Motor neuron (in vitro differentiated cells): ENCODE results near the gene HLA-DQA1. TPM values are rescaled to one million over a fixed set of nuclear protein-coding genes. Genes with fewer than 3 reads are reported as not detected.
A peak's percentile ranks its signal among the peaks of the same experiment; 100 is the strongest.
"Not testable (repeated sequence)": the region's sequence is repeated elsewhere in the genome, so short reads cannot be mapped to it uniquely, and the experiment has no call there.

Source experiments
- ATAC-seq, 8 experiments: fragments of 200-7000 bp; cut with Tn5 transposase; replicated peaks in 6 of 8; 2 replicates each; pipeline ENCODE4 v1.8.0; 2021; ENCODE audit warnings: mild to moderate bottlenecking in 8 of 8, moderate library complexity in 8 of 8
- H3K27ac ChIP-seq, 2 donors: fragments of 250-450 bp; sonication (Bioruptor Pico); 2 replicates each; pipeline ENCODE4 v1.9.0; 2021; ENCODE audit warnings: antibody characterized with exemption in 2 of 2, mild to moderate bottlenecking in 2 of 2, moderate library complexity in 1 of 2
- H3K4me1 ChIP-seq, 2 donors: fragments of 250-450 bp; sonication (Bioruptor Pico); replicated peaks in 1 of 2; 2 replicates each; pipeline ENCODE4 v1.6.1; 2021; ENCODE audit warnings: antibody characterized with exemption in 2 of 2, mild to moderate bottlenecking in 2 of 2, moderate library complexity in 1 of 2
- H3K4me3 ChIP-seq, 5 donors: fragments of 250-450 bp; sonication (Bioruptor Pico); 2 replicates each; pipeline ENCODE4 v1.9.0; 2021; ENCODE audit warnings: antibody characterized with exemption in 5 of 5, mild to moderate bottlenecking in 5 of 5, moderate library complexity in 4 of 5
- WGBS, 10 experiments: fragments of 450-650 bp; shearing (Covaris generic); methylation state at CpG; one replicate each; pipeline ENCODE4 v1.0.0; 2022; 5-methylcytosine and 5-hydroxymethylcytosine counted together
- in situ Hi-C, 9 experiments: fragments of 400-800 bp; cut with MboI; loops; one replicate each; pipeline ENCODE4 v1.15.0; 2021; ENCODE audit warnings: low sequenced_read_pairs in 9 of 9, low pct_unique_long_range_greater_than_20kb in 2 of 9; ENCODE audit not compliant: unreplicated experiment in 9 of 9
- total RNA-seq, 8 experiments: library from RNA; unstranded; fragments of 300-600 nt; gene quantifications; 2 replicates each; pipeline versions ENCODE4 v1.2.3 to v1.2.4, GENCODE V29; 2022

Gene HLA-DQA1
- total RNA-seq, 8 experiments from 2014 or later: 0.13 to 0.57 (median 0.17) TPM; not detected in 4

GRCh38 chr6:32627831-32628230 is 9.4 kb upstream of the HLA-DQA1 start:
- Histone ChIP-seq H3K4me1 (no peaks in the 10 kb centered on the region), H3K27ac (no peak overlapping the region), H3K4me3 (no peak overlapping the region)
- in situ Hi-C loops: no loop called here
- WGBS, 10 experiments: 0 to 88% (median 20%) methylated on average over 1 to 3 of the region's 3 CpGs; no CpG with 5 or more reads in 1 of the 10 experiments
- peak in 2 of 8 experiments; percentile 70 to 75 for ATAC-seq

- H3K4me3 ChIP-seq, in situ Hi-C loops, ATAC-seq, H3K27ac ChIP-seq, H3K4me1 ChIP-seq: not testable (repeated sequence)
- WGBS, 10 experiments: 92 to 100% (median 100%) methylated on average over 2 to 3 of the region's 13 CpGs; no CpG with 5 or more reads in 7 of the 10 experiments
Observed at GRCh38 chr6:32629793-32630192, 7.4 kb upstream of the HLA-DQA1 start.

DNA sequence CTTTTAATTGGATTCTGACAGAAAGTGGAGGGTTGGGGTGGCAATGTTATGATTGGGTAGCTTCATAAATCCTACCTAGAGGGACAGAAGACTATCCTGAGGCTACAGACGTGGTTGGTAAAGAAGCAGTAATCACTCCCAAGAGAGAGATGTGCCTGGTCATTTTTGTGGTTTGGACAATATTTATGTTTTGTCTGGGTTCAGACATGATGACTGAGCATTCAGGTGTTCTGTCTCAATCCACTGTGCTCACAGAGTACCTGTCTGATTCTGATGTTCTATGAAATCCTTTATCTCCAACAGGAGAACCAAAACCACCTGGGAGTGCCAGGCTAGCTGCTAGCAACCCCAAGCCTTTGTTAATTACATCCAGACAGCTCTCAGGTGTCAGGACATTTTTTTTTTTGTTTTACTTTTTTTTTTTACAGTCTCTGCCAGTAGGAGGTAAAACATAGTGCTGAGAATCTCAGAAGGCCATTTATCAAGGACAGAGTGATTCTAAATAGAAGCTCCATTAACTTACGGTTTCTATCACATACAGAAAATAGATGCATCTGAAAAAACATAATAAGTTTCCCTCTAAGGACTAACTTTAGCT is 1.6 kb upstream of the HLA-DQA1 start:
- ATAC-seq: no peak
- Histone ChIP-seq H3K4me1 (no peaks in the 10 kb centered on the region), H3K4me3 (no peak overlapping the region), H3K27ac (no peak overlapping the region)
- WGBS, 10 experiments: 0 to 80% (median 35%) methylated on average over 1 to 2 of the region's 2 CpGs; no CpG with 5 or more reads in 1 of the 10 experiments
- in situ Hi-C loops: no loop called here

GRCh38 chr6:32637883-32638282 is 677 bp downstream of the HLA-DQA1 start:
- no peak for ATAC-seq
- 60 to 80% (median 70%) methylated on average over 1 to 3 of the region's 3 CpGs; no CpG with 5 or more reads in 4 of the 10 experiments for WGBS, 10 experiments
- Histone ChIP-seq H3K4me1 (no peaks in the 10 kb centered on the region), H3K4me3 (no peak overlapping the region), H3K27ac (no peak overlapping the region)
- in situ Hi-C loops: no loop called here

- no peak overlapping the region for H3K4me3 ChIP-seq
Observed at GRCh38 chr6:32638532-32639219, 1.5 kb downstream of the HLA-DQA1 start.

DNA sequence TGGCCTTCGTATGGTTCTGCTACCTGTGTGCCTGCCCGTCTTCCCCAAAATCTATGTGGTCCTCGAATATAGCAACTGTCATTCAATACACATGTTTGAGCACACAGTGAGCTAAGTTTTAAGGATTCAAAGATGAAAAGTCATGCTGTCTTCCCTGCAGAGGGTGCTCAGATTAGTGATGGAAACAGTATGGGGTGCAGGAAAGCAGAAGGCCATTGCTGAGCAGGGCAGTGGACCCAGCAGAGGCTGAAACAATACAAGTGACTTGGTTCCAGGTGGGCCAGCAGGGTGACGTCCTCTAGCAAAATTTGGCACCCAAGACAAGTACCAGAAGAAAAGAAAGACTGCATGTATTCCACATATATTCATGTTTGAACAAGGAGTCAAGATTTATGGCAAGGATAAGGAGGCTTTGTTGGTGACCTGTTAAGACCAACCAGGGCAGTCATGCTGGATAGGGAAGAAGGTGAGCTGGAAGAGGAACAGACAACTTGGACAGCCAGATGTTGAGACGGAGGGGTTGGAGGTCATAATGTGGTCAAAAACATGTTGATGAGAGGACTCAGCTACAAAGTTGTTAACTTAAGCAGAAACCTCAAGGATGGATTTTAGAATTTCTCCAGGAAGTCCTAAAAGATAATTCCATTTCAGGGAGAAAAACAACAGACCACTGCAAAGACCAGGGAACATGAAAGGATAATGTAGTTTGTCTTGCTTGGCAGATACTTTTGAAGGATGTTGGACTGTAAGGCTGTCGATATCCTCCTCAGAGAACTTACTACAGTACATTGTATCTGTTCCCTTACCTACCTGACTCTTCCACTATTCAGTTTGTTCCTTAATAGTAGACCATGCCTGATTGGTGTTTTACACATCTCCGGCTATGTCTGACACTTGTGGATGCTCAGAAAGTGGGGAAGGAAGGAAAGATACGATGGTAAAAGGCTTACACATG is 2.5 kb downstream of the HLA-DQA1 start:
- H3K27ac ChIP-seq: no peak overlapping the region
- in situ Hi-C loops: no loop called here
- H3K4me1 ChIP-seq: no peaks in the 10 kb centered on the region
- no peak for ATAC-seq
- WGBS, 10 experiments: 0 to 76% (median 36%) methylated on average over 1 to 8 of the region's 8 CpGs
- H3K4me3 ChIP-seq: no peak overlapping the region

More at GRCh38 chr6:32638532-32639219, 1.5 kb downstream of the HLA-DQA1 start:
- Histone ChIP-seq H3K4me1 (no peaks in the 10 kb centered on the region), H3K27ac (no peak overlapping the region)
- ATAC-seq: no peak
- WGBS, 10 experiments: 0 to 79% (median 60%) methylated on average over 1 to 9 of the region's 9 CpGs; no CpG with 5 or more reads in 1 of the 10 experiments
- in situ Hi-C loops: no loop called here

DNA sequence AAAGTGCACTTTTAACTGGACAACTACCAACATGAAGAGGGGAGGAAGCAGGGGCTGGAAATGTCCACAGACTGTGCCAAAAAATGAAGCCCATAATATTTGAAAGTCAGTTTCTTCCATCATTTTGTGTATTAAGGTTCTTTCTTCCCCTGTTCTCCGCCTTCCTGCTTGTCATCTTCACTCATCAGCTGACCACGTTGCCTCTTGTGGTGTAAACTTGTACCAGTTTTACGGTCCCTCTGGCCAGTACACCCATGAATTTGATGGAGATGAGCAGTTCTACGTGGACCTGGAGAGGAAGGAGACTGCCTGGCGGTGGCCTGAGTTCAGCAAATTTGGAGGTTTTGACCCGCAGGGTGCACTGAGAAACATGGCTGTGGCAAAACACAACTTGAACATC is 3.9 kb downstream of the HLA-DQA1 start:
- WGBS, 10 experiments: 24 to 92% (median 54%) methylated on average over 1 to 6 of the region's 6 CpGs; no CpG with 5 or more reads in 3 of the 10 experiments
- in situ Hi-C loops: no loop called here

DNA sequence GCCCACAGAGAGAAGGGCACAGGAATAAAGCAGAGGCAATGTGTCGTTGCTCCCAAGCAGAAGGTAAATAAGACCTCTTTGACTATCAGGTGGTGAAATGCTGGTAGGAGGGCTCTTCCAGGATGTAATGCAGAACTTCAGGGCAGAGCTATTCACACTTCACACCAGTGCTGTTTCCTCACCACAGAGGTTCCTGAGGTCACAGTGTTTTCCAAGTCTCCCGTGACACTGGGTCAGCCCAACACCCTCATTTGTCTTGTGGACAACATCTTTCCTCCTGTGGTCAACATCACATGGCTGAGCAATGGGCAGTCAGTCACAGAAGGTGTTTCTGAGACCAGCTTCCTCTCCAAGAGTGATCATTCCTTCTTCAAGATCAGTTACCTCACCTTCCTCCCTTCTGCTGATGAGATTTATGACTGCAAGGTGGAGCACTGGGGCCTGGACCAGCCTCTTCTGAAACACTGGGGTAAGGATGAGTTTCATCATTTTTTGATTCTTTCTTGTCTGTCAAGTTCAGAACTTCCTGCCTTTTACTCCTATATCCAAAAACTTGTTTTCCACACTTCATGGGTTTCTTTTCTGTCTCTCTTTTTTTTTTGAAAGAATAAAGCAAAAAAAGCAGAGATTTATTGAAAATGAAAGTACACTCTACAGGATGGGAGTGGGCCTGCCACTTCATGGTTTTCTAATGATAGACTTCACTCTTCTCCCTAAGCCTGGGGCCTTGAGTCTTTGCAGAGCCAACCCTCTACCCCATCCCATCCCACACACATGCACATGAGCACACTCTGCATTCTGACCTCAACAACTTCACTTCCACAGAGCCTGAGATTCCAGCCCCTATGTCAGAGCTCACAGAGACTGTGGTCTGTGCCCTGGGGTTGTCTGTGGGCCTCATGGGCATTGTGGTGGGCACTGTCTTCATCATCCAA is 4.8 kb downstream of the HLA-DQA1 start:
- H3K4me1 ChIP-seq, ATAC-seq, H3K27ac ChIP-seq, in situ Hi-C loops, H3K4me3 ChIP-seq: not testable (repeated sequence)
- no CpG with 5 or more reads among the region's 2 CpGs for WGBS, 10 experiments

More for the DNA sequence above, 3.9 kb downstream of the HLA-DQA1 start:
- H3K4me1 ChIP-seq: no peaks in the 10 kb centered on the region
- no peak overlapping the region for H3K4me3 ChIP-seq
- no peak overlapping the region for H3K27ac ChIP-seq
- ATAC-seq: no peak

GRCh38 chr6:32642720-32643106 is 5.5 kb downstream of the HLA-DQA1 start:
- no peak overlapping the region for H3K27ac ChIP-seq
- no peak for ATAC-seq
- in situ Hi-C loops: no loop called here
- H3K4me1 ChIP-seq: no peaks in the 10 kb centered on the region
- 33 to 91% (median 80%) methylated on average over 1 to 4 of the region's 6 CpGs; no CpG with 5 or more reads in 3 of the 10 experiments for WGBS, 10 experiments
- no peak overlapping the region for H3K4me3 ChIP-seq

DNA sequence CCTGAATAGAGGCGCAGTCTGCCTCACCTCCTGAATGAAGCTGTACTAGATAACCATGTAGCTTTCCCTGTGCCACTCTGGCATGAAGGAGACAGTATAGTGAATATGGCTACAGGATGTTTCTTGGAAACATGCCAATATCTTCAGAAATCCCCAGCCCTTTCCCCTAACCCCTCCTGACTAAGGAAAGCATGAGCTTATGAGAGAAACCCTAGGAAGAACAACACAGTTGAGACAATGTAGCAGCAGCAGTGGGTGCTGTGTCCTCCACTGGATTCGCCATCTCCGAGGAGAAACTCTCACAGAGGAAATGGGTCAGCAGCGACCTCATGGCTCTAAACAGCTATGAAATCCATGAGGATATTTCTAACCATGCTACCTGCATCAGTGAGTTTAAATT is 6.7 kb downstream of the HLA-DQA1 start:
- no peaks in the 10 kb centered on the region for H3K4me1 ChIP-seq
- WGBS, 10 experiments: 0 to 79% (median 48%) methylated on average over 1 to 4 of the region's 4 CpGs
- in situ Hi-C loops: no loop called here
- no peak overlapping the region for H3K4me3 ChIP-seq
- no peak overlapping the region for H3K27ac ChIP-seq
- no peak for ATAC-seq

DNA sequence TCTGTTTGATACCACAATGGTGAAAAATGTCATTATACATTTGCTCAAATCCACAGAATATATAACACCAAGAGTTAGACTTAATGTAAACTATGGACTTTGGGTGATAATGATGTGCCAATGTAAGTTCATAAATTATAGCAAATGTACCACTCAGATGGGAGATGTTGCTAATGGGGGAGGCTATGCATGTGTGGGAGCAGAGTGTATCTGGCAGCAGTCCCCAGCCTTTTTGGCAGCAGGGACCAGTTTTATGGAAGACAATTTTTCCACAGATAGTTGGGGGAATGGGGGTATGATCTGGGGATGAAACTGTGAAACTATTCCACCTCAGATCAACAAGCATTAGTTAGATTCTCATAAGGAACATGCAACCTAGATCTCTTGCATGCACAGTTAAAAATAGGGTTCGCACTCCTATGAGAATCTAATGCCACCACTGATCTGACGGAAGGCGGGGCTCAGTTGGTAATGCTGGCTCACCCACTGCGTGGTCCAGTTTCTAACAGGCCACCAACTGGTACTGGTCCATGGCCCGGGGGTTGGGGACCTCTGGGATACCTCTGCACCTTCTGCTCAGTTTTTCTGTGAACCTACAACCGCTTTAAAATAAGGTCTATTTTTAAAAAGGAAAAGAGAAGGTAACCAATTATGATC is 8.0 kb downstream of the HLA-DQA1 start:
- no peak for ATAC-seq
- Histone ChIP-seq H3K4me3 (no peak overlapping the region), H3K27ac (no peak overlapping the region), H3K4me1 (no peaks in the 10 kb centered on the region)
- 73 to 93% methylated on average over 2 to 3 of the region's 6 CpGs; no CpG with 5 or more reads in 8 of the 10 experiments for WGBS, 10 experiments
- in situ Hi-C loops: no loop called here

- Histone ChIP-seq H3K27ac (no peak overlapping the region), H3K4me1 (no peaks in the 10 kb centered on the region), H3K4me3 (no peak overlapping the region)
- no peak for ATAC-seq
- WGBS, 10 experiments: 8 to 100% (median 33%) methylated on average over 1 to 2 of the region's 2 CpGs; no CpG with 5 or more reads in 3 of the 10 experiments
- in situ Hi-C loops: no loop called here
Observed at GRCh38 chr6:32655203-32655710, 18.1 kb downstream of the HLA-DQA1 start.
